Kidney epithelial cell (primary cell): ENCODE data around the gene ROR2. TPM values are rescaled to one million over a fixed set of nuclear protein-coding genes. Genes with fewer than 3 reads are reported as not detected.

ENCODE experiments used
- DNase-seq: peaks from one replicate; pipeline ENCODE4 v3.0.0-alpha.2; 2010; ENCODE audit warnings: low read depth
- H3K27me3 ChIP-seq: 2 replicates; pipeline ENCODE4 v1.6.0; 2011; ENCODE audit warnings: low read length; ENCODE audit not compliant: control insufficient read depth, insufficient read depth
- H3K36me3 ChIP-seq: 2 replicates; pipeline ENCODE4 v1.5.1; 2011; ENCODE audit warnings: low read length; ENCODE audit not compliant: control insufficient read depth, insufficient read depth
- H3K4me3 ChIP-seq: 2 replicates; pipeline ENCODE4 v1.5.1; 2011; ENCODE audit warnings: low read depth, mild to moderate bottlenecking, control low read depth, low read length
- total RNA-seq: library from RNA; depleted of rRNA; stranded (reverse); fragments of >200 nt; gene quantifications from 2 replicates; pipeline ENCODE4 v1.2.3, GENCODE V29; 2015
- TF ChIP-seq, protein P1 (sequence below): IDR thresholded peaks from 2 replicates; pipeline ENCODE4 v1.5.1; 2011; ENCODE audit warnings: mild to moderate bottlenecking, moderate library complexity, low read length, control low read depth, inconsistent platforms; ENCODE audit not compliant: insufficient read depth, poor library complexity, severe bottlenecking

Gene ROR2
- total RNA-seq, 1 donor from 2014 or later = 1.2 TPM

DNA sequence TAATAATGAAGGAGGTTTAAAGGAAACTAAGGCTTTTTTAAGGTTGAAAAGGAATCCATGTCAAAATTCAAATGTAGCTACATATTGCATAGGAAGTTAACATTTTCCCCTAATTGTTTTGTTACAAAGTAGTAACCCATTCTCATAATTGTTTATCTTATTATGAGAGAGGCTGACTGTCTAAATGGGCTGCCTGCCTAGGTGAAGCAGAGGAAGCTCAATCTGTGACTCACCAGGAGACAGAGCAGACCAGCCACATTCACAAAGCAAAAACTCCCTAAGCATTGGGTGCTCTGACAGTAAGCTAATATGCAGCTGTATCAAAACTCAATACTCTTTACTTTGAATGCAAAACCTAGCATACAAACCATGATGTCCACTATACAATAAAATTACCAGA, 208.5 kb downstream of the ROR2 start:
- H3K27me3 ChIP-seq = no peaks in the 10 kb centered on the region
- no peak for DNase-seq
- TF ChIP-seq, protein P1, sequence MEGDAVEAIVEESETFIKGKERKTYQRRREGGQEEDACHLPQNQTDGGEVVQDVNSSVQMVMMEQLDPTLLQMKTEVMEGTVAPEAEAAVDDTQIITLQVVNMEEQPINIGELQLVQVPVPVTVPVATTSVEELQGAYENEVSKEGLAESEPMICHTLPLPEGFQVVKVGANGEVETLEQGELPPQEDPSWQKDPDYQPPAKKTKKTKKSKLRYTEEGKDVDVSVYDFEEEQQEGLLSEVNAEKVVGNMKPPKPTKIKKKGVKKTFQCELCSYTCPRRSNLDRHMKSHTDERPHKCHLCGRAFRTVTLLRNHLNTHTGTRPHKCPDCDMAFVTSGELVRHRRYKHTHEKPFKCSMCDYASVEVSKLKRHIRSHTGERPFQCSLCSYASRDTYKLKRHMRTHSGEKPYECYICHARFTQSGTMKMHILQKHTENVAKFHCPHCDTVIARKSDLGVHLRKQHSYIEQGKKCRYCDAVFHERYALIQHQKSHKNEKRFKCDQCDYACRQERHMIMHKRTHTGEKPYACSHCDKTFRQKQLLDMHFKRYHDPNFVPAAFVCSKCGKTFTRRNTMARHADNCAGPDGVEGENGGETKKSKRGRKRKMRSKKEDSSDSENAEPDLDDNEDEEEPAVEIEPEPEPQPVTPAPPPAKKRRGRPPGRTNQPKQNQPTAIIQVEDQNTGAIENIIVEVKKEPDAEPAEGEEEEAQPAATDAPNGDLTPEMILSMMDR = no peak

DNA sequence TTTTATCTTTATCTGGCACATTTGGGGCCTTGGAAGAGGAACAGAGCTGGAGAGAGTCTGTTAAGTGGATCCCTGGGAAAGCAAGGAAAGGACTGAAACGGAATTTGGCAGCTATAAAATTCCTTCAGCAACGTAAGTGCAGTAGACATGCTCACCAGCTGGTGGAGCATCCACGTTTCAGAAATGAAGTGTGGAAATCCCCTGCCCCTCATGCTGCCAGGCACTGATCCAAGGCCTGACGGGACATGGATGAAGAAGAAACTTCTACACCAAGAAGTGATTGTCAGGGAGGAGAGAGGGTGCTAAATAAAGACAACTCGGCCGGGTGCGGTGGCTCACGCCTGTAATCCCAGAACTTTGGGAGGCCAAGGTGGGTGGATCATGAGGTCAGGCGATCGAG, 209.3 kb downstream of the ROR2 start:
- no peak overlapping the region for H3K4me3 ChIP-seq
- no peak for DNase-seq

More for the DNA sequence above, 208.5 kb downstream of the ROR2 start:
- Histone ChIP-seq H3K36me3 (no peaks in the 10 kb centered on the region), H3K4me3 (no peak overlapping the region)

DNA sequence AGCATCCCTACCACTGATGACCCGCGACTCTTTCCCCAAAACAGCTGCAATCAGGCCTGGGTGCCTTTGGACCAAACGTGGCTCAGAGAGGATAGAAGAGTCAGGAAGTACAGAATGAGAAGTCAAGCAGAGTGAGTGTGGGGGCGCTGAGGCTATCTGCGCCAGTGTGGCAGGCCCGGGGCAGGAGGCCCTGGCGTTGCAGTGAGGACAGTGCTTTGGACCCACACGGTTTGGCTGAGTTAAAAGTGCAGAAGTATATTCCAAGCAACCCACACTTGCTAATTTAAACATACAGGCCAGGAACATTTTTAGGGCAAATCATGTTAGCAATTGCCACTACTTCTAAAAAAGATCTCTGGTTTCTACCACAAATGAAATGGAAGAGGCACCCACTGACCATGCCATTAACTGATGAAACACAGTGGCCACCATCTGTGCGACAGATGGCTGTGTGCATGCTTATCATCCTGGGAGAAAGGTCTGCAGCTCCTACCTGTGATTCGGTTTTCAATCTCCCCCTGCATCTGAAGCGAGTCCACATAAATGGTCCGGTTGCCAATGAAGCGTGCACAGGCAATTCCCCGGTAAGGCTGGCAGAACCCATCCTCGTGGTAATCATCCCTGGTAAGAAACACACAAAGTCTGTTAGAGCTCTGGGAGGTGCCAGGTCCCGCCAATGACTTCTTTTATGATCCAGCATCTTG, 213.0 kb downstream of the ROR2 start:
- H3K36me3 ChIP-seq = no peaks in the 10 kb centered on the region
- H3K4me3 ChIP-seq = no peak overlapping the region
- DNase-seq = no peak
- H3K27me3 ChIP-seq = no peaks in the 10 kb centered on the region
- TF ChIP-seq, protein P1 = no peak

More for the DNA sequence above, 209.3 kb downstream of the ROR2 start:
- TF ChIP-seq, protein P1 = no peak
- H3K36me3 ChIP-seq = no peaks in the 10 kb centered on the region
- H3K27me3 ChIP-seq = no peaks in the 10 kb centered on the region

DNA sequence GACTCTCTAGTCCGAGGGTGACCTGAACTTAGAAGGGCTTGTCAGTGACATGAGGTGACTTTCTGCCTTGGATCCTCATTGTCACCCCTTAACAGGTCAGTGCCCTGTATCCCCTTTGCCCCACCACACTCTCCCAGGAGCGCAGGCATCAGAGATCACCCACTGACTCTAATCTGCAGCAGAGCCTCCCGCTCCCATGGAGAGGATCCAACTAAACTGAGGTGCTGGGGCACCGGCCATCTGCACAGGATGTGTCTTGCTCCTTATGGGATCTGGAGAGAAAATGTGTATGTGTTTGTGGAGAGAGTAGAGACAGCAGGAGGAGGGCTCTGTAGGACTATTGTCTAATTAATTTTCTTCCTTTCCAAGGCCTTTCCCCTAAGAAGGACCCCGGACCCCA, 213.7 kb downstream of the ROR2 start:
- DNase-seq = no peak
- H3K4me3 ChIP-seq = no peak overlapping the region
- H3K36me3 ChIP-seq = no peaks in the 10 kb centered on the region
- H3K27me3 ChIP-seq = no peaks in the 10 kb centered on the region
- TF ChIP-seq, protein P1 = no peak

DNA sequence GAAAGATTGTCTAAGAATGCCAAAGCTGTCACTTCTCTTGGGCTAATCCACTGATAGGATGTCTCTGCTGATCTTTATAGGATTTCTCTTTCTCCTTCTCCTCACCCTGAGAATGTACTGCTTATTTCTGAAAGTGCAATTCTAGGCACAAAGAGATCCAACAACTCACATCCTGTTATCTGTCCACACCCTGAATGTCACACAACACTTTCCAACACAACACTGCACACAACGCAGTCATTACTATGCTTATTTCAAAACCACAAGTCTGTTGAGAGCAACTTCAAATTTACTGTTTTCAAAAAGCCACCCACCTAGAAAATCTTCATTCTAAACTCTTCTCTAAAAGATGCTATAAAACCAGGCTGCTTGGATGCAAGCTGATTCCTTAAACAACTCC, 215.0 kb downstream of the ROR2 start:
- Histone ChIP-seq H3K36me3 (no peaks in the 10 kb centered on the region), H3K27me3 (no peaks in the 10 kb centered on the region), H3K4me3 (no peak overlapping the region)
- DNase-seq = no peak
- TF ChIP-seq, protein P1 = no peak
